ENCODE measurements around the gene PIBF1.
"Not testable (repeated sequence)": the region's sequence is repeated elsewhere in the genome, so short reads cannot be mapped to it uniquely, and the experiment has no call there.

Gene PIBF1

GRCh38 chr13:72820898-72821279 is 39.0 kb downstream of the PIBF1 start:
- DNase-seq (ENCODE audit: low read depth): no peak

- DNase-seq (ENCODE audit: low read depth): no peak
These were observed 41.1 kb downstream of the PIBF1 start for GRCh38 chr13:72823081-72823480.

- DNase-seq (ENCODE audit: low read depth): no peak
These were observed 41.8 kb downstream of the PIBF1 start for GRCh38 chr13:72823724-72824123.

GRCh38 chr13:72834601-72835000 is 52.7 kb downstream of the PIBF1 start:
- DNase-seq (ENCODE audit: low read depth): no peak

GRCh38 chr13:72839831-72840426 is 58.0 kb downstream of the PIBF1 start:
- no peak for DNase-seq (ENCODE audit: low read depth)

- DNase-seq (ENCODE audit: low read depth): no peak
These were observed 61.1 kb downstream of the PIBF1 start for GRCh38 chr13:72842991-72843390.

GRCh38 chr13:72845148-72845547 is 63.2 kb downstream of the PIBF1 start:
- DNase-seq (ENCODE audit: low read depth): not testable (repeated sequence)

- DNase-seq (ENCODE audit: low read depth): no peak
These were observed 67.6 kb downstream of the PIBF1 start for GRCh38 chr13:72849571-72849970.

GRCh38 chr13:72850959-72851677 is 69.2 kb downstream of the PIBF1 start:
- DNase-seq (ENCODE audit: low read depth): no peak

GRCh38 chr13:72851678-72852014 is 69.7 kb downstream of the PIBF1 start:
- no peak for DNase-seq (ENCODE audit: low read depth)

- no peak for DNase-seq (ENCODE audit: low read depth)
These were observed 70.3 kb downstream of the PIBF1 start for GRCh38 chr13:72852207-72852606.

- DNase-seq (ENCODE audit: low read depth): no peak
These were observed 71.1 kb downstream of the PIBF1 start for GRCh38 chr13:72853000-72853399.

- DNase-seq (ENCODE audit: low read depth): no peak
These were observed 82.4 kb downstream of the PIBF1 start for GRCh38 chr13:72864142-72865011.

GRCh38 chr13:72868229-72868628 is 86.3 kb downstream of the PIBF1 start:
- DNase-seq (ENCODE audit: low read depth): no peak

- no peak for DNase-seq (ENCODE audit: low read depth)
These were observed 93.3 kb downstream of the PIBF1 start for GRCh38 chr13:72875233-72875632.

GRCh38 chr13:72884101-72884500 is 102.2 kb downstream of the PIBF1 start:
- DNase-seq (ENCODE audit: low read depth): no peak

GRCh38 chr13:72886272-72887067 is 104.5 kb downstream of the PIBF1 start:
- no peak for DNase-seq (ENCODE audit: low read depth)

GRCh38 chr13:72889495-72889894 is 107.6 kb downstream of the PIBF1 start:
- no peak for DNase-seq (ENCODE audit: low read depth)

GRCh38 chr13:72890546-72890945 is 108.6 kb downstream of the PIBF1 start:
- no peak for DNase-seq (ENCODE audit: low read depth)

GRCh38 chr13:72891423-72891822 is 109.5 kb downstream of the PIBF1 start:
- no peak for DNase-seq (ENCODE audit: low read depth)

- DNase-seq (ENCODE audit: low read depth): no peak
These were observed 114.9 kb downstream of the PIBF1 start for GRCh38 chr13:72896869-72897268.

GRCh38 chr13:72901546-72901945 is 119.6 kb downstream of the PIBF1 start:
- not testable (repeated sequence) for DNase-seq (ENCODE audit: low read depth)
